Loucy (cell line): Measurements from ENCODE around the gene MMP15.

Source experiments
- H2AFZ ChIP-seq: fragments of 200-600 bp; sonication (generic); 2 replicates; pipeline ENCODE4 v1.6.0; 2016; ENCODE audit warnings: antibody characterized with exemption, mild to moderate bottlenecking, low read length, moderate library complexity
- H3F3A ChIP-seq: fragments of 200-600 bp; 2 replicates; pipeline ENCODE4 v1.6.0; 2016; ENCODE audit warnings: antibody characterized with exemption, low read depth, mild to moderate bottlenecking
- H3K27me3 ChIP-seq: fragments of 200-600 bp; sonication (generic); 2 replicates; pipeline ENCODE4 v1.6.1; 2014; ENCODE audit warnings: low read length, mild to moderate bottlenecking; ENCODE audit not compliant: insufficient read depth, poor library complexity, severe bottlenecking
- H3K36me3 ChIP-seq: fragments of 200-600 bp; sonication (generic); 2 replicates; pipeline ENCODE4 v1.6.1; 2016; ENCODE audit warnings: low read length; ENCODE audit not compliant: insufficient read depth
- H3K4me1 ChIP-seq: fragments of 200-600 bp; sonication (generic); 2 replicates; pipeline ENCODE4 v1.5.1; 2014; ENCODE audit warnings: low read length, mild to moderate bottlenecking; ENCODE audit not compliant: insufficient read depth, poor library complexity, severe bottlenecking
- H3K4me2 ChIP-seq: fragments of 200-600 bp; sonication (generic); 2 replicates; pipeline ENCODE4 v1.6.0; 2014; ENCODE audit warnings: antibody characterized with exemption, low read length, low read depth, mild to moderate bottlenecking; ENCODE audit not compliant: poor library complexity, severe bottlenecking
- H3K4me3 ChIP-seq: fragments of 200-600 bp; sonication (generic); 2 replicates; pipeline ENCODE4 v1.5.1; 2014; ENCODE audit warnings: low read length, mild to moderate bottlenecking, mixed read lengths; ENCODE audit not compliant: poor library complexity, severe bottlenecking
- H3K79me2 ChIP-seq: fragments of 200-600 bp; sonication (generic); 2 replicates; pipeline ENCODE4 v1.6.1; 2014; ENCODE audit warnings: low read length; ENCODE audit not compliant: insufficient read depth
- H3K9ac ChIP-seq: fragments of 200-600 bp; sonication (generic); 2 replicates; pipeline ENCODE4 v1.6.0; 2014; ENCODE audit warnings: mild to moderate bottlenecking, low read depth, low read length, moderate library complexity; ENCODE audit not compliant: poor library complexity, severe bottlenecking
- H3K9me2 ChIP-seq: fragments of 200-600 bp; sonication (generic); replicated peaks from 2 replicates; pipeline ENCODE4 v1.6.1; 2016; ENCODE audit warnings: low read depth, low read length, mixed read lengths
- H3K9me3 ChIP-seq: fragments of 200-600 bp; sonication (generic); 2 replicates; pipeline ENCODE4 v1.6.1; 2014; ENCODE audit warnings: mild to moderate bottlenecking, antibody characterized with exemption, low read length, low read depth; ENCODE audit not compliant: insufficient read depth
- H4K20me1 ChIP-seq: fragments of 200-600 bp; sonication (generic); 2 replicates; pipeline ENCODE4 v1.6.0; 2014; ENCODE audit warnings: antibody characterized with exemption, low read length, mild to moderate bottlenecking; ENCODE audit not compliant: insufficient read depth, poor library complexity, severe bottlenecking
- EZH2phosphoT487 ChIP-seq: fragments of 200-600 bp; IDR thresholded peaks from 2 replicates; pipeline ENCODE4 v1.6.1; 2018; ENCODE audit warnings: antibody characterized with exemption, mild to moderate bottlenecking, moderate library complexity, borderline replicate concordance
- TF ChIP-seq, protein P1 (sequence below): fragments of 200-600 bp; sonication (generic); conservative IDR thresholded peaks from 2 replicates; pipeline ENCODE4 v1.5.1; 2014; ENCODE audit warnings: mild to moderate bottlenecking, antibody characterized with exemption, low read length

MMP15 gene

DNA sequence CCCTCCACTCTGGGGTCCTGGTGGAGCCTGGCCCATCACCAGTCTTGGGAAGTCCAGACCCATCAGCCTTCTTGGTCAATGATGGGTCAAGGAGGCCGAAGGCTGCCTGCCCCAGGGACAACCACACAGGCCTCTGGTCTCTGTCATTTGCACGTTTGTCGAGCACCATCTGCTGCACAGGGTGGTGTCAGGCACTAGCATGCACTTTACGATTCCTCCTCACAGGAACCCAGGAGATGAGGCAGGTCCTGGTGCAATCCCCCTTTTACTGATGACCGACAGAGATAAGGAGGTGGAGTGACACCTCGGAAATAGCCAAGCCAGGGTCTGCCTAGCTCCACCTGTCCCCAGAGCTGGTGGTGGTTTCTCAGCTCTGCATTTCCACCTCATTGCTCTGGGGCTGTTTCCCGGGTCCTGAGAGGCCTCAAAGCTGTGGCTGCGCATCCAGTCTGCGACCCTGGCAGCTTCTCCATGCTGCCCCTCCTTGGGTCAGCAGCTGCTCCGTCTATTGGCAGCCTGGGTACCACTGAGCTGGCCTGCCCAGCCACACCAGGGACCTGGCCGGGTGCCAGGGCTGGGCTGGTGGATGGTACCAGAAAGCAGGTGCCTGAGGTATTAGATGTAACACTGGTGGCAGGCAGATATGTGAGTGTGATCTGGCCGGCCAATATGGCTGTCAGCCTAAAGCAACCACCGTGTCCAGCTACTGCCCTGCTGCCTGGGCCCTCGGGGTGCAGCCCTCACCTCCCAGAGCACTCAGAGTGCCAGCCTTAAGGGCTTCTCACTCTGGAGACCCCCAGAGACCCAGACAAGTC is 10.0 kb downstream of the MMP15 start:
- Histone ChIP-seq H3K9me3 (no peaks in the 10 kb centered on the region), H3K9me2 (no peaks in the 10 kb centered on the region), H2AFZ (no peak overlapping the region), H3K79me2 (no peaks in the 10 kb centered on the region), H3K4me1 (no peaks in the 10 kb centered on the region), H3K27me3 (no peaks in the 10 kb centered on the region), H4K20me1 (no peaks in the 10 kb centered on the region), H3K9ac (no peak overlapping the region), H3F3A (no peaks in the 10 kb centered on the region), H3K36me3 (no peaks in the 10 kb centered on the region), H3K4me3 (no peak overlapping the region), H3K4me2 (no peak overlapping the region)
- no peak for TF ChIP-seq EZH2phosphoT487
- TF ChIP-seq, protein P1, sequence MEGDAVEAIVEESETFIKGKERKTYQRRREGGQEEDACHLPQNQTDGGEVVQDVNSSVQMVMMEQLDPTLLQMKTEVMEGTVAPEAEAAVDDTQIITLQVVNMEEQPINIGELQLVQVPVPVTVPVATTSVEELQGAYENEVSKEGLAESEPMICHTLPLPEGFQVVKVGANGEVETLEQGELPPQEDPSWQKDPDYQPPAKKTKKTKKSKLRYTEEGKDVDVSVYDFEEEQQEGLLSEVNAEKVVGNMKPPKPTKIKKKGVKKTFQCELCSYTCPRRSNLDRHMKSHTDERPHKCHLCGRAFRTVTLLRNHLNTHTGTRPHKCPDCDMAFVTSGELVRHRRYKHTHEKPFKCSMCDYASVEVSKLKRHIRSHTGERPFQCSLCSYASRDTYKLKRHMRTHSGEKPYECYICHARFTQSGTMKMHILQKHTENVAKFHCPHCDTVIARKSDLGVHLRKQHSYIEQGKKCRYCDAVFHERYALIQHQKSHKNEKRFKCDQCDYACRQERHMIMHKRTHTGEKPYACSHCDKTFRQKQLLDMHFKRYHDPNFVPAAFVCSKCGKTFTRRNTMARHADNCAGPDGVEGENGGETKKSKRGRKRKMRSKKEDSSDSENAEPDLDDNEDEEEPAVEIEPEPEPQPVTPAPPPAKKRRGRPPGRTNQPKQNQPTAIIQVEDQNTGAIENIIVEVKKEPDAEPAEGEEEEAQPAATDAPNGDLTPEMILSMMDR = no peak

DNA sequence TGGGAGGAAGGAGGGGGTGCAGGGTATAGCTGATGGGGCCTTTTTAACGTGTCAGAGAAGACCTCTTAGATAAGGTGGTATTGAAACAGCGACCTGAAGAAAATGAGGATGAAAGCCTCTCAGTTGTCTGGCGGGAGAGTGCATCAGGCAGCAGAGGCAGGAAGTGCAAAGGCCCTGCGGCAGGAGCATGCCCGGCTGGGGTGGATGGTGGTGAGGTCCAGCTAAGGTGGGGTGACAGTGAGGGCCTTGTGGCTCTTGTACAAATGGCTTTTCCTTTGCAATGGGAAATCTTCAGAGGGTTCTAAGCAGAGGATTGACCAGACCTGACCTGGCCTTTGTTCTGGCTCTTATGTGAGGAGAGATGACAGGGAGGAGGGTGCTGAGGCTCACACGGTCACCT is 11.4 kb downstream of the MMP15 start:
- no peak overlapping the region for H3K4me3 ChIP-seq
- TF ChIP-seq, protein P1 = no peak
- no peak for TF ChIP-seq EZH2phosphoT487

DNA sequence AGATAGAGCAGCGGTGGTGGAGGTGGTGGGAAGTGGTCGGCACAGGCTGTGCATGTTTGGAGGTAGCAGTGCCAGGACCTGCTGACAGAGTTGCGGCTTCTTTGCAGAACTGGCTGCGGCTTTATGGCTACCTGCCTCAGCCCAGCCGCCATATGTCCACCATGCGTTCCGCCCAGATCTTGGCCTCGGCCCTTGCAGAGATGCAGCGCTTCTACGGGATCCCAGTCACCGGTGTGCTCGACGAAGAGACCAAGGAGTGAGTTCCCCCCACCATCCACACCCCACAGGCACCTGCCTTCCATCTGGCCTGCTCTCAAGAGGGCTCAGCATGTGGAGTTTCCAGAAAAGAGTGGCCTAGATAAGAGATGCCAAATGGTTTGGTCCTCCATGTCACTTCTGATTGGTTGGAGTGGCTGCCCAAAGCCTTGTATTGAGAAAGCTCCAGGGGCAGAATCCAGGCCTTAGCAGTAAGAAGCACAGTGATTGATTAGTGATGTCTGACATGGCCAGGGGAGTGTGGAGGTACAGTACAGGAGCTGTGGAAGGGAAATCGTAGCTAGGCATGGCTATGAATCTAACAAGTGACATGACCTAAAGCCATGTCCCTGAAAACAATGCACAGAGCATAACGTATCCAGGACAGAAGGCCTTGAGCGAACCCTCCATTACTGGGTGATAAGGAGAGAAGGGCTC is 12.0 kb downstream of the MMP15 start:
- Histone ChIP-seq H3K4me3 (no peak overlapping the region), H3K4me2 (no peak overlapping the region), H4K20me1 (no peaks in the 10 kb centered on the region), H3K79me2 (no peaks in the 10 kb centered on the region), H2AFZ (no peak overlapping the region), H3F3A (no peaks in the 10 kb centered on the region), H3K9ac (no peak overlapping the region), H3K27me3 (no peaks in the 10 kb centered on the region), H3K9me2 (no peaks in the 10 kb centered on the region), H3K4me1 (no peaks in the 10 kb centered on the region), H3K36me3 (no peaks in the 10 kb centered on the region), H3K9me3 (no peaks in the 10 kb centered on the region)
- no peak for TF ChIP-seq EZH2phosphoT487
- TF ChIP-seq, protein P1 = no peak

More for the DNA sequence above, 11.4 kb downstream of the MMP15 start:
- no peaks in the 10 kb centered on the region for H3K36me3 ChIP-seq
- H3K4me2 ChIP-seq = no peak overlapping the region
- H3K9ac ChIP-seq = no peak overlapping the region
- H2AFZ ChIP-seq = no peak overlapping the region
- no peaks in the 10 kb centered on the region for H3F3A ChIP-seq
- H3K9me2 ChIP-seq = no peaks in the 10 kb centered on the region
- H3K9me3 ChIP-seq = no peaks in the 10 kb centered on the region
- no peaks in the 10 kb centered on the region for H4K20me1 ChIP-seq
- H3K79me2 ChIP-seq = no peaks in the 10 kb centered on the region
- H3K27me3 ChIP-seq = no peaks in the 10 kb centered on the region
- H3K4me1 ChIP-seq = no peaks in the 10 kb centered on the region
